Osteoblast (primary cell): Measurements from ENCODE around the gene LACTB. TPM values are rescaled to one million over a fixed set of nuclear protein-coding genes. Genes with fewer than 3 reads are reported as not detected.

Experiments used
- DNase-seq: peaks from one replicate; pipeline ENCODE4 v3.0.0; 2011; ENCODE audit warnings: low spot score, mixed read lengths; ENCODE audit not compliant: insufficient read length; ENCODE audit errors: missing footprints
- H2AFZ ChIP-seq: 2 replicates; pipeline ENCODE4 v1.6.0; 2011; ENCODE audit warnings: mild to moderate bottlenecking, low read length
- H3K27ac ChIP-seq: 2 replicates; pipeline ENCODE4 v1.5.1; 2011; ENCODE audit warnings: mild to moderate bottlenecking, low read depth, low read length, moderate library complexity
- H3K27me3 ChIP-seq: 2 replicates; pipeline ENCODE4 v1.6.0; 2012; ENCODE audit warnings: mild to moderate bottlenecking, control low read depth, inconsistent platforms, low read length, moderate library complexity; ENCODE audit not compliant: insufficient read depth
- H3K36me3 ChIP-seq: 2 replicates; pipeline ENCODE4 v1.5.1; 2011; ENCODE audit warnings: mild to moderate bottlenecking, low read length, control low read depth, moderate library complexity; ENCODE audit not compliant: insufficient read depth
- H3K4me1 ChIP-seq: 2 replicates; pipeline ENCODE4 v1.5.1; 2011; ENCODE audit warnings: mild to moderate bottlenecking, low read length, control low read depth, moderate library complexity; ENCODE audit not compliant: insufficient read depth
- H3K4me2 ChIP-seq: 2 replicates; pipeline ENCODE4 v1.6.0; 2011; ENCODE audit warnings: mild to moderate bottlenecking, low read length; ENCODE audit not compliant: insufficient read depth
- H3K4me3 ChIP-seq: fragments of 200-600 bp; sonication (generic); 3 replicates; pipeline ENCODE4 v1.5.1; 2012; ENCODE audit warnings: mild to moderate bottlenecking, low read length, inconsistent platforms; ENCODE audit not compliant: insufficient read depth
- H3K79me2 ChIP-seq: 2 replicates; pipeline ENCODE4 v1.6.0; 2012; ENCODE audit warnings: mild to moderate bottlenecking, low read length, control low read depth, inconsistent platforms; ENCODE audit not compliant: insufficient read depth
- H3K9me3 ChIP-seq: 2 replicates; pipeline ENCODE4 v1.5.1; 2011; ENCODE audit warnings: low read depth, low read length, control low read depth
- H4K20me1 ChIP-seq: 2 replicates; pipeline ENCODE4 v1.6.0; 2012; ENCODE audit warnings: mild to moderate bottlenecking, low read length, control low read depth; ENCODE audit not compliant: insufficient read depth
- total RNA-seq: library from RNA; depleted of rRNA; stranded (reverse); fragments of >200 nt; gene quantifications from 2 replicates; pipeline ENCODE4 v1.2.3, GENCODE V29; 2012
- TF ChIP-seq, protein P1 (sequence below): IDR thresholded peaks from 2 replicates; pipeline ENCODE4 v1.5.1; 2011; ENCODE audit warnings: mild to moderate bottlenecking, low read depth, low read length, moderate library complexity; ENCODE audit errors: extremely low read depth

LACTB gene
- total RNA-seq, 1 donor = 52.8 TPM

DNA sequence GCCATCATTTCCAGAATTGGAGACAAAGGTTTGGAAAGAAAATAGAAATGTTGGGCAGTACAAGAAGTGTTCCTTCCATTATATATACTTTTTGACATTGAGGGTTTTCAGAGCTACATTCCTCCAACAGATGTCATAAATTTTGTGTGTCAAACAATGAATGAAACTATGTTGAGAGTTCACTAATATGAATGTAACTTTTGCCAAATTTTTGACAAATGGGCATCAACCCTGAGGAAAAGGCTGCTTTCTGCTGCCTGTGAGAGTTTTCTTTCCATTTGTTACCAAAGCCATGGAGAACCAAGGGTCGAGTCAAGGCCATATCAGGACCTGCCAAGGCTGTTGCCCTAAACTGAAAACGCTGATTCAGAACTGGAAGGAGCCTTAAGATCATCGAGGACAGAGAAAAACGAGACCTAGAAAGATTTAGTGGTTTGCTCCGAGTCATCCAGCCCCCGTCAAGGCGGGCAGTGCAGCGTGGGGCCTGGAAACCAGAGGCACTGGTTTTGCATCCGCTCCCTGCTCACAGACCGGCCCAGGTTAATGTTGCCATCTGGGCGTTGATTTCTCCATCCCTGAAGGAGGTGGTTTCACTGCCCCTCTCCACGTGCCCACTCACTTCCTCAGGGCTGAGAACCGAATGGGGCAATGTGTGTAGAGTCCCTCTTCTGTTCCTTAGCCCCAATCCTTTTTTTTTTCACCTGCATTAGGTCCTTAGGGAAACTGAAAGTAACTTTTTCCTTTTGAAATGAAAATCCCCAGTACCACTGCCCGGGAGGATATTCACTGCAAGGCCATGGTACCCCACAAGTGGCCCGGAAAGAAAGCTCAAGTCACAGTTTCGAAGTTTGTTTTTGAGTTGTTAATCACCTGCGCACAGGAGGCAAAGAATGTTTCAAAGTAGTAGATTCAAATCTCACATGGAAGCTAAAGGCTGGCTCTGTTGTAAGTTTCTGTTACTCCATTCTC lies 46.4 kb upstream of the LACTB start:
- H2AFZ ChIP-seq = no peak overlapping the region
- peak overlapping the region; percentile 68 for H3K27ac ChIP-seq
- peak overlapping the region; percentile 62 for H3K4me2 ChIP-seq
- no peaks in the 10 kb centered on the region for H3K27me3 ChIP-seq
- H4K20me1 ChIP-seq = no peaks in the 10 kb centered on the region
- DNase-seq = no peak
- TF ChIP-seq, protein P1, sequence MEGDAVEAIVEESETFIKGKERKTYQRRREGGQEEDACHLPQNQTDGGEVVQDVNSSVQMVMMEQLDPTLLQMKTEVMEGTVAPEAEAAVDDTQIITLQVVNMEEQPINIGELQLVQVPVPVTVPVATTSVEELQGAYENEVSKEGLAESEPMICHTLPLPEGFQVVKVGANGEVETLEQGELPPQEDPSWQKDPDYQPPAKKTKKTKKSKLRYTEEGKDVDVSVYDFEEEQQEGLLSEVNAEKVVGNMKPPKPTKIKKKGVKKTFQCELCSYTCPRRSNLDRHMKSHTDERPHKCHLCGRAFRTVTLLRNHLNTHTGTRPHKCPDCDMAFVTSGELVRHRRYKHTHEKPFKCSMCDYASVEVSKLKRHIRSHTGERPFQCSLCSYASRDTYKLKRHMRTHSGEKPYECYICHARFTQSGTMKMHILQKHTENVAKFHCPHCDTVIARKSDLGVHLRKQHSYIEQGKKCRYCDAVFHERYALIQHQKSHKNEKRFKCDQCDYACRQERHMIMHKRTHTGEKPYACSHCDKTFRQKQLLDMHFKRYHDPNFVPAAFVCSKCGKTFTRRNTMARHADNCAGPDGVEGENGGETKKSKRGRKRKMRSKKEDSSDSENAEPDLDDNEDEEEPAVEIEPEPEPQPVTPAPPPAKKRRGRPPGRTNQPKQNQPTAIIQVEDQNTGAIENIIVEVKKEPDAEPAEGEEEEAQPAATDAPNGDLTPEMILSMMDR = no peak
- peaks cover 19% of the 10 kb centered on the region for H3K36me3 ChIP-seq
- peaks cover 24% of the 10 kb centered on the region for H3K4me1 ChIP-seq
- peak overlapping the region; percentile 10 for H3K4me3 ChIP-seq
- H3K9me3 ChIP-seq = no peaks in the 10 kb centered on the region
- H3K79me2 ChIP-seq = no peaks in the 10 kb centered on the region

DNA sequence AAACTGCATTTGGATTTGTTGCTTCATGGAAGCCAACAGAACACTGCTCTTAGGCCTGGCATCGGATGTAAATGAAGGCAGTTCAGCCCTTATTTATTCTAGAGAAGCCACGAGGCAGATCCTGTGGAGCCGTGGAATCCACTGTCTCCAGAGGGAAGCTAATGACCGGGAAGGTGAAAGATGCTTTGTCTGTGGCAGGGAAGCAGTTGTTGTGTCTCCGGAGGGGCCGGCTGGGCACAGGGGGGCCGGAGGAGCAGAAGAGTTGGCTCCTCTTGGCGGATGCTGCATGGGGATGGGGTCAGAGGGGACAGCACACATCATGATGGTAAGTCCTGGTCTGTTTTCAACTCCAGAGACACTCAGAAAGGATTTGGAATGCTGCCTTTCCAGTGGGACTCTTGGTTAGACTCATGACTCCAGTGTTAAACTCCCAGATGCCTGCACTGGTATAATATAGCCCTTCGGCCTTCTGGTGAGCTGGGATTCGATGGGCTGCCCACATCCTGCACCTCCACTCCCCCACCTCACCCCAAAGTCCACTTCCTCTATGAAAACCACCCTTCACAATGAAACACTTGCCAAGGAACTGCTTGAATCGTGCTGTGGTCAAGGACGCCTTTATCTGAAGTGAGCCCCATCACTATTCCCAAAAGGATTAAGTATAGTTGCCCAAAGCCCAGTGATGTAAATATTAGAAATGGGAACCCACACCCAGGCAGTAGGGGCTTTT lies 45.5 kb upstream of the LACTB start:
- Histone ChIP-seq H3K36me3 (peaks cover 11% of the 10 kb centered on the region), H3K27ac (peak overlapping the region; percentile 68), H3K79me2 (no peaks in the 10 kb centered on the region), H3K4me3 (no peak overlapping the region), H4K20me1 (no peaks in the 10 kb centered on the region), H3K9me3 (no peaks in the 10 kb centered on the region), H3K27me3 (no peaks in the 10 kb centered on the region), H3K4me2 (peak overlapping the region; percentile 62), H2AFZ (no peak overlapping the region), H3K4me1 (peaks cover 26% of the 10 kb centered on the region)
- TF ChIP-seq, protein P1 = no peak
- DNase-seq = no peak

DNA sequence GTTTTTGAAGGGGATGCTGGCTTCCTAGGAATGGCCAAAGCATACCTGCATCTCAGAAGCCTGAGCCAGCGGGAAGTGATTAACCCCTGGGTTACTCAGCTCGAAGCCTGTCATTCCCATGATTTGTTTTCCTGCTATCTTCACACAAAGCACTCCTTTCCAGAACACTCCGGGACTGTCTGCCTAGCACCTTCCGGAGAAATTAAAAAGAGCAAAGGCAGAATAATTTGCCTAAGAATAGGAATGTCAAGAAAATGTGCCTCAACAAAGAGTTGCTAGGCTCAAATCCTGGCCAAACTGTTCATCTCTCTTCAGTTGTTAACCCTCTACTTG lies 45.0 kb upstream of the LACTB start:
- Histone ChIP-seq H3K36me3 (peaks cover 5% of the 10 kb centered on the region), H2AFZ (no peak overlapping the region), H3K27me3 (no peaks in the 10 kb centered on the region), H3K9me3 (no peaks in the 10 kb centered on the region), H3K27ac (no peak overlapping the region), H4K20me1 (no peaks in the 10 kb centered on the region), H3K79me2 (no peaks in the 10 kb centered on the region), H3K4me1 (peaks cover 26% of the 10 kb centered on the region), H3K4me3 (no peak overlapping the region), H3K4me2 (no peak overlapping the region)
- TF ChIP-seq, protein P1 = no peak
- DNase-seq = no peak

DNA sequence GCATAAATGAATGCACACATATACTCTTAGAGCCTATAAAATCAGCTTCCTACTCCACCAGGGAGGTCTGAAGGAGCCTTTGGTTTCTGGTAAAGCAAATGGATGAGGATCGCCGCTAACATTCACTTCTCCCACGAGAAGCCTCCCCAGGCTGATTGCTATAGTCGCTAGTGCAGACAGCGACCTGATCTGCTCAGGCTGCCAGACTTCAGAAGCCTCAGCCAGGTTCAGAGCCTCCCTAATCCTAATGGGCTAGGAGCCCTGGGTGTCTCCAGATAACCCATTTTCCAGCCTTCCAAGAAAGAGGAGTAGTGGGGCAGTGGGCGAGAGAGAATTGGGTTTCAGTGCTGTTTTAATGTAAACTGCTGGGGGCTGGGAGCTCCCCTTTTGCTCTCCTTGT lies 43.7 kb upstream of the LACTB start:
- H4K20me1 ChIP-seq = no peaks in the 10 kb centered on the region
- H3K27me3 ChIP-seq = no peaks in the 10 kb centered on the region
- H3K79me2 ChIP-seq = no peaks in the 10 kb centered on the region
- H3K36me3 ChIP-seq = no peaks in the 10 kb centered on the region
- DNase-seq = no peak
- TF ChIP-seq, protein P1 = no peak
- H3K4me1 ChIP-seq = peaks cover 26% of the 10 kb centered on the region
- H3K4me3 ChIP-seq = no peak overlapping the region
- H2AFZ ChIP-seq = no peak overlapping the region
- H3K27ac ChIP-seq = no peak overlapping the region
- H3K4me2 ChIP-seq = no peak overlapping the region
- H3K9me3 ChIP-seq = no peaks in the 10 kb centered on the region
